ENCODE data around the gene MAP3K20.
"Not testable (repeated sequence)": the region's sequence is repeated elsewhere in the genome, so short reads cannot be mapped to it uniquely, and the experiment has no call there.

DNA sequence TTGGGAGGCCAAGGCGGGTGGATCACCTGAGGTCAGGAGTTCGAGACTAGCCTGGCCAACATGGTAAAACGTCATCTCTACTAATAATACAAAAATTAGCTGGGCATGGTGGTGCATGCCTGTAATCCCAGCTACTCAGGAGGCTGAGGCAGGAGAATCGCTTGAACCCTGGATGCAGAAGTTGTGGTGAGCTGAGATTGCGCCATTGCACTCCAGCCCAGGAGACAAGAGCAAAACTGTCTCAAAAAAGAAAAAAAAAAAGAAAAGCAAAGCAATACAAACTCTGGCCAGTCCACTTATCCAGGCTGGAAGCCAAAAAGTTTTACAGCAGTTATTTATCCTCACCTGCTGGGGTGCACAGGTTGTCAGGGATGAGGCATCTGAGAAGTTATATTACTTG is 186.7 kb downstream of the MAP3K20 start:
- TF ChIP-seq, protein P1, sequence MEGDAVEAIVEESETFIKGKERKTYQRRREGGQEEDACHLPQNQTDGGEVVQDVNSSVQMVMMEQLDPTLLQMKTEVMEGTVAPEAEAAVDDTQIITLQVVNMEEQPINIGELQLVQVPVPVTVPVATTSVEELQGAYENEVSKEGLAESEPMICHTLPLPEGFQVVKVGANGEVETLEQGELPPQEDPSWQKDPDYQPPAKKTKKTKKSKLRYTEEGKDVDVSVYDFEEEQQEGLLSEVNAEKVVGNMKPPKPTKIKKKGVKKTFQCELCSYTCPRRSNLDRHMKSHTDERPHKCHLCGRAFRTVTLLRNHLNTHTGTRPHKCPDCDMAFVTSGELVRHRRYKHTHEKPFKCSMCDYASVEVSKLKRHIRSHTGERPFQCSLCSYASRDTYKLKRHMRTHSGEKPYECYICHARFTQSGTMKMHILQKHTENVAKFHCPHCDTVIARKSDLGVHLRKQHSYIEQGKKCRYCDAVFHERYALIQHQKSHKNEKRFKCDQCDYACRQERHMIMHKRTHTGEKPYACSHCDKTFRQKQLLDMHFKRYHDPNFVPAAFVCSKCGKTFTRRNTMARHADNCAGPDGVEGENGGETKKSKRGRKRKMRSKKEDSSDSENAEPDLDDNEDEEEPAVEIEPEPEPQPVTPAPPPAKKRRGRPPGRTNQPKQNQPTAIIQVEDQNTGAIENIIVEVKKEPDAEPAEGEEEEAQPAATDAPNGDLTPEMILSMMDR (IDR thresholded peaks at IDR 0.05): not testable (repeated sequence)
- TF ChIP-seq EP300, POLR2A (IDR thresholded peaks at IDR 0.05): not testable (repeated sequence)
